Measurements from ENCODE around the gene ABCA9. TPM values are rescaled to one million over a fixed set of nuclear protein-coding genes. Genes with fewer than 3 reads are reported as not detected.

Gene ABCA9
- total RNA-seq, 1 donor from 2014 or later, result not detected

- DNase-seq (ENCODE audit: low read depth), result no peak
These were observed 8.6 kb upstream of the ABCA9 start for GRCh38 chr17:69069226-69069750.

GRCh38 chr17:69067274-69068047, 6.7 kb upstream of the ABCA9 start:
- DNase-seq (ENCODE audit: low read depth), result no peak

DNA sequence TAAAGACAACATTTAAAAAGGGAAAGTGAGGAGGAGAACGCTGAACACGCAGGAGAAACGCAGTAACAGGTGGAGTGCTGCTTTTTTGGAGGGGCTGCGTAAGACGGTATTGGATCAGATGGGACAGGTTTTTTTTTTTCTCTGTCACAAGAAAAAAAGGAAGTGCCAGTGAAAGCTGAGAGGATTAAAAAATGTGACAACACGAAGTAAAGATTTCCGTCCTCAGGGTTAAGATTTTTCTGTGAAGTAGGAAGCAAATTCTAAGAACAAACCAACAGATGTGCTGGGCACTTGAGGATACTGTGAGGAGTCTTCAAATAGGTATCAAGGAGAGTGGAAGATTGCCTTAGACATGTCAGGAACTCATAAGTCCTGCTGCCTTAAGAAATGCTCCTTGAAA, 5.8 kb upstream of the ABCA9 start:
- DNase-seq (ENCODE audit: low read depth), result no peak

- DNase-seq (ENCODE audit: low read depth), result no peak
These were observed 4.4 kb upstream of the ABCA9 start for GRCh38 chr17:69065113-69065512.

- no peak for DNase-seq (ENCODE audit: low read depth)
These were observed 3.7 kb upstream of the ABCA9 start for GRCh38 chr17:69064476-69064875.

GRCh38 chr17:69064001-69064400, 3.3 kb upstream of the ABCA9 start:
- no peak for DNase-seq (ENCODE audit: low read depth)

DNA sequence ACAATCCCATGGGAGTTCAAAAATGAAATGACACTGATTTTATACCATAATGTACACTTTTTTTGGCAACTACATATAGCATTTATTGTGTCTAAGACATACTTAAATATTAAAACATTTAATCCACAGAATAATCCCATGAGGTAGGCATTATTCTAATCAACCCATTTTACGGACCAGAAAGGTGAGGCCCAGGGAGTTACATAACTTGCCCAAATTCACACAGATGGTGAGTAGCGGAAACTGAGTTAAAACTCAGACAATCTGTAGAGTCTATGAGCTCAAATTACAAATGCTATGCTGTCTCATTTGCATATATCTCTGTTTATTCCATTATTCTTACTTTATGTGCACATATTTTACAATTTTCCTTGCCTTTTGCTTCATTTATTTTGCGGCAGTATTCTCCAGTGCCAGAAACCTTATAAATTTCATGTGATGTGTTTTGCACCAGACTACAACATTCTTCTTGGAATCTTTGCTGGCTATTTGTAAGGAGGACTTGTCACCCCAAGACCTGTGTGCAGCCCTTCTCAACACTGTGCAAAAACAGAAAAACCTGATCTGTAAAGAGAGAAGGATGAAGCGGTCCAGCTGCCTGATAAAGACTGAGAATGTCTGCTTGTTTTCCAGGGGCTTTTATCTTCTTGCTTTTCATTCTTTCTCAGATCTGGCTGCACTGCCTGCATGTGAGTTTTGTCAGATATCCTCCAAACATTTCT, 2.3 kb upstream of the ABCA9 start:
- DNase-seq (ENCODE audit: low read depth), result no peak

DNA sequence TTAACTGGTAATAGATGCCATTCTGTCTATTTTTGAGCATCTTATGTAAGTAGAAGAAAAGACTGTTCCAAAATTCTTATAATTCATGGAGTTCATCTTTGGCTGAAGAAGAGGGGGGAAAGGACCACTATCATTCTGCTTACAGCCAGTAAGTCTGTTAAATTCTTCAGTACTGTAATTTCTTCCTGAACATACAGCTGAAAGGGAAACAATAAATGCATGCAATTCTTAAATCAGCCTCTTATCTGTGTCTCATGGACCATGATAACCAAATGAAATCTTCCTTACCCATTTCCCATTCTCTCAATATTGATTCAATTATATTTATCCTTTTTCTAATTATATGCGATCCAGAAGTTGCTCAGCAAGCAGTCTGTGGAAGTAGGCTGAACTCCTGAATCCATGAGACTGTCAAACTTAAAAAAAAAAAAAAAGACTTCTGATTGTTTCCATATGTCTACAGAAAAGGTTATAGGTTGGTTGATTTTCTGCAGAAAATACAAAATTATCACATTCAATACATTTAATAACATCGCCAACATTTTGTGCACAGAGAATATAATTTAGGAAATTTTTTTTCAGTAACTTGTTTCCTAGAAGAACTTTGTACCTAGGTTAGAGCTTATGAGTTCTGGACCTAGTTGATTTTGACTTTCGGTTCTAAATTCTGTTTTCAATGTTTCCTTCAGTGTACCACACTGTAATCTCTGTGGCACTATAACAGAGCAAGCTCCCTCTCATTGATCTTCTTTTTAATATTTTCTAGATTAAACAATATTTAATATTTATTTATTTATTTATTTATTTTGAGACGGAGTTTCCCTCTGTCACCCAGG, 1.2 kb upstream of the ABCA9 start:
- DNase-seq (ENCODE audit: low read depth), result no peak

DNA sequence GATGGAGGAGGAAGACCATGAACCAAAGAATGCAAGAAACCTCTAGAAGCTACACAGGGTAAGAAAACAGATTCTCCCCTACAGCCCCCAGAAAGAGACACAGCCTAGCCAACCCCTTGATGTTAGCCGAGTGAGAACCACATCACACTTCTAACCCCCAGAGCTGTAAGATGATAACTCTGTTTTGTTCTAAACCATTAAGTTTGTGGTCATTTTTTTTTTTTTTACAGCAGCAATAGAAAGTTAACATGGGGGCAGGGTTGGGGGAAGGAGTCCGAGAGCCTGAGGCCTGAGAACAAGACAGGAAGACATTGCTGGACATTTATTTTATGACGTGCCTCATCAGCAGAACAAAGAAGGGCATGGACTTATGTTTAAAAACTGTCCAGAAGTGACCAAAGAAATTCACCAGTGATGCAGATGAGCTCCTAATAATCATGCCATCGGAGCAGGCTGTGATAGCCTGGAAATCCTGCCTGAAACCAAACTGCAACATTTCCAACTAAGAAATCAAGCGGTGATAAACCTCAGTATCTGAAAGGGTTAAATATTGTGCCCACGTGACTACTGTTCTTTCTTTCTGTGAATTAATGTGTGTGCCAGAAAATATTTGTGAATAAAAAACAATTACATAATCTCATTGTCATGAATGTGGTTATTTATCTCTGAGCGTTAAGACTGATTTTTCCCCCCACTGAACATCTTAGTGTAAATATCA, 1.1 kb downstream of the ABCA9 start:
- DNase-seq (ENCODE audit: low read depth), result no peak

DNA sequence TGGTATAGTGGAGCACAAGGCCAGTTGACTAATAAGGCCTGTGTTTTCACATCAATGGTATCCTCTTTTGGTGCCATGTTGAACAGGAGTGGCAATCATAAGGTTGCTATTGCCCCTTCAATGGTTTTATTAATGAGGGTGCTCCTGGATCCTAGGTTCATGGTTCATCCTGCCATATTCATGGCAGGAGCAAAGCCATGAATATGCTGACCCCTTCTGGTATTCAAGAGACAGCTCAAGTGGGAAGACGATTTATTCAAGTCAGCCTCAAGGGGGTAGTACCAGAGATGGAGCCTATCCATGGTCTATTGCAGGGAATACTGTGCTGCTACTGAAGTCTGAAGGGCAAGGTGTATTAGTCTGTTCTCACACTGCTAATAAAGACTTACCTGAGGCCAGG, 2.6 kb downstream of the ABCA9 start:
- no peak for DNase-seq (ENCODE audit: low read depth)

DNA sequence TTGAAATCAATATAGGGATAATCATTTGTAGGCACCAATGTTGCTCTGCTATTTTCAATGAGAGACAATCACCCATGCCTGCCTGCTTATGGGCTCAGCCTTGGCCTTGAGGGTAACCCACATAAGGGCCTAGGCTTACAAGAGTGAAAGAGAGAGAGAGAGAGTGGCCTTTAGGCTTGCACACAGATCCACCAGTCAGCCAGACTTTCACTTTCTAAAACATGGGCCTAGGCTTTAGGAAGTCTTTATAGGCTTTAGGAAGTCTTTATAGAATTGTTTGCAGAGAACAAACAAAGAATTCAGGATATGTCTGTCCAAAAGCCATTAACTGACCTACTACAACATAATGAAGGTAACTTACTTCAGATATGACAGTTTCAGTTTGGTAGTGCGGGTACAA, 3.4 kb downstream of the ABCA9 start:
- no peak for DNase-seq (ENCODE audit: low read depth)

GRCh38 chr17:69056179-69056823, 4.4 kb downstream of the ABCA9 start:
- no peak for DNase-seq (ENCODE audit: low read depth)

DNA sequence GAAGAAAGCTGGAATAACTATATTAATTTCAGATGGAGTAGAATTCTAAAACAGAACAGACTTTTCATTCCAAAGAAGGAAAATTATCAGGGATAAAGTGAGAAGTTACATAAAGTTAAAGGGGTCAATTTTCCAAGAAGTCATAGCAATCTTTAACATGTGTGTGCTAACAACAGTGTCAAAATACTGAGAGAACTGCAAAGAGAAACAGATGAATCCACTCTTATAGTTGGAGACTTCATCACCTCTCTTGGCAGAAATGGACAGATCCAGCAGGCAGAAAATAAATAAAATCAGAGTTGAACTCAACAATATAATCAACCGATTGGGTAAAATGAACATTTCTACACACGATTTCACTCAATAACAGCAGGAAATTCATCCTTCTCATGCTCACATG, 5.4 kb downstream of the ABCA9 start:
- DNase-seq (ENCODE audit: low read depth), result no peak

GRCh38 chr17:69050999-69051775, 9.5 kb downstream of the ABCA9 start:
- peak; percentile 9 for DNase-seq (ENCODE audit: low read depth)

GRCh38 chr17:69048634-69049033, 12.1 kb downstream of the ABCA9 start:
- DNase-seq (ENCODE audit: low read depth), result no peak

DNA sequence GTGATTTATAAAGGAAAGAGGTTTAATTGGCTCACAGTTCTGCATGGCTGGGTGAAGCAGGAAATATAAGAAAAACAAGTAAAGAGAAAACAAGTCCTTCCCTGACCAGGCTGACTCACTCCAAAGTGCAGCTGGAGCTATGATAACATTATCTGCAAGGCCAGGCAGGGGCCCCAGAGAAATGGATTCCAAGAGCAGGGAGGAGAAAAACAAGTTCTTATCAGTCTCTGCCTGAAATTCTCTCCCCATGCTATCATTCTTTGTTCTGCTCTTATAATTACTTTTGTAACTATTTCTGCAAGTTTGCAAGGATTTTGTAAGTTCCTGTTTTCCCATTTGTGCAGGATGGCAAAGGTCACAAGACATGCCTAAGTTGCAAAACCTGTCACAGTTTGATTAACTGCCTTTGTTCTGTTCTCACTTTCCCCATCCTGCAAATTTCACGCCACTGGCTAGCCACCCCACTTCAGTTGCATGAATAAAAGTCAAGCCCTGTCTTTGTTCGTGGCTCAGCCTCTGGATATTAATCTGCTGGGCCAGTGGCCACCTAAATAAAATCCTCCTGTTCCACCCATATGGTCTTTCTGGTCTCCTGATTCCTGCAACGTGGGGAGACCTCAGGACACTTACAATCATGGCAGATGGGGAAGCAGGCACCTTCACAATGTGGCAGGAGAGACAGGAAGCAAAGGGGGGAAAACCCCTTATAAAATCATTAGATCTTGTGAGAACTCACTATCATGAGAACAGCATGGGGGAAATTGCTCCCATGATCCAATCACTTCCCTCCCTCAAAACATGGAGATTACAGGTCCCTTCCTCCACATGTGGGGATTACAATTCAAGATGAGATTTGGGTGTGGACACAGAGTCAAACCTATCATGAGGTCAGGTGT, 13.1 kb downstream of the ABCA9 start:
- peak; percentile 25 for DNase-seq (ENCODE audit: low read depth)

- DNase-seq (ENCODE audit: low read depth), result no peak
These were observed 14.5 kb downstream of the ABCA9 start for GRCh38 chr17:69046121-69046807.

GRCh38 chr17:69045646-69046045, 15.1 kb downstream of the ABCA9 start:
- DNase-seq (ENCODE audit: low read depth), result no peak

All from myocyte (in vitro differentiated cells).